IgD-negative memory B cell (primary cell): ENCODE measurements around the gene BMF. TPM values are rescaled to one million over a fixed set of nuclear protein-coding genes. Genes with fewer than 3 reads are reported as not detected.

Experiments used
- H3K27ac Mint-ChIP-seq, 3 donors: one replicate each; pipeline ENCODE4 v1.8.0; 2020 to 2022; ENCODE audit warnings: mild to moderate bottlenecking in 3 of 3, mixed read lengths in 3 of 3, moderate library complexity in 1 of 3
- H3K27me3 Mint-ChIP-seq: one replicate; pipeline ENCODE4 v1.8.0; 2021; ENCODE audit warnings: mixed read lengths
- H3K36me3 Mint-ChIP-seq: one replicate; pipeline ENCODE4 v1.8.0; 2020; ENCODE audit warnings: mild to moderate bottlenecking, mixed read lengths
- H3K4me1 Mint-ChIP-seq, 3 donors: one replicate each; pipeline ENCODE4 v1.8.0; 2020 to 2022; ENCODE audit warnings: mixed read lengths in 3 of 3, mild to moderate bottlenecking in 1 of 3
- H3K4me3 Mint-ChIP-seq, 4 donors: one replicate each; pipeline ENCODE4 v1.8.0; 2020 to 2022; ENCODE audit warnings: mild to moderate bottlenecking in 4 of 4, mixed read lengths in 4 of 4, moderate library complexity in 3 of 4
- H3K9me3 Mint-ChIP-seq, 3 donors: one replicate each; pipeline ENCODE4 v1.8.0; 2020 to 2021; ENCODE audit warnings: mixed read lengths in 3 of 3, mild to moderate bottlenecking in 1 of 3
- polyA plus RNA-seq: library from polyadenylated mRNA; unstranded; fragments of 300-500 nt; fragmentation: Illumina TruSeq; gene quantifications from one replicate; pipeline ENCODE4 v1.2.3, GENCODE V29; 2021

Gene BMF
- polyA plus RNA-seq, 1 donor from 2014 or later, result 5.8 TPM

- Mint-ChIP-seq H3K9me3 (no peaks in the 10 kb centered on the region), H3K4me1 (peaks cover 10 to 19% (median 14%) of the 10 kb centered on the region in 3 donors), H3K27ac (peak overlapping the region in 2 of 3 donors; percentile 35 to 46), H3K27me3 (peaks cover 1% of the 10 kb centered on the region), H3K4me3 (no peak overlapping the region), H3K36me3 (no peaks in the 10 kb centered on the region)
Observed at GRCh38 chr15:40114218-40114617, 5.5 kb upstream of the BMF start.

GRCh38 chr15:40112789-40113188, 4.1 kb upstream of the BMF start:
- Mint-ChIP-seq H3K9me3 (no peaks in the 10 kb centered on the region), H3K4me1 (peaks cover 15 to 19% (median 18%) of the 10 kb centered on the region in 3 donors), H3K4me3 (peak overlapping the region in 1 of 4 donors; percentile 6), H3K27ac (no peak overlapping the region), H3K36me3 (no peaks in the 10 kb centered on the region), H3K27me3 (peaks cover 1% of the 10 kb centered on the region)

GRCh38 chr15:40111888-40112287, 3.2 kb upstream of the BMF start:
- H3K4me1 Mint-ChIP-seq, result peaks cover 17 to 24% (median 24%) of the 10 kb centered on the region in 3 donors
- H3K27me3 Mint-ChIP-seq, result peaks cover 1% of the 10 kb centered on the region
- H3K9me3 Mint-ChIP-seq, result no peaks in the 10 kb centered on the region
- no peaks in the 10 kb centered on the region for H3K36me3 Mint-ChIP-seq
- peak overlapping the region in 1 of 3 donors; percentile 64 for H3K27ac Mint-ChIP-seq
- peak overlapping the region in 1 of 4 donors; percentile 6 for H3K4me3 Mint-ChIP-seq

GRCh38 chr15:40110866-40111550, 2.3 kb upstream of the BMF start:
- Mint-ChIP-seq H3K4me3 (peak overlapping the region in 2 of 4 donors; percentile 63 to 65), H3K36me3 (no peaks in the 10 kb centered on the region), H3K27me3 (peaks cover 1% of the 10 kb centered on the region), H3K4me1 (peaks cover 20 to 28% (median 28%) of the 10 kb centered on the region in 3 donors), H3K27ac (peak overlapping the region in 2 of 3 donors; percentile 7 to 19), H3K9me3 (no peaks in the 10 kb centered on the region)

- Mint-ChIP-seq H3K4me3 (peak overlapping the region; percentile 82 to 98 (median 96)), H3K36me3 (peaks cover 3% of the 10 kb centered on the region), H3K9me3 (no peaks in the 10 kb centered on the region), H3K27me3 (no peaks in the 10 kb centered on the region), H3K4me1 (peaks cover 29 to 42% (median 40%) of the 10 kb centered on the region in 3 donors), H3K27ac (peak overlapping the region; percentile 86 to 99 (median 97))
Observed at GRCh38 chr15:40108061-40108854, 421 bp downstream of the BMF start.

GRCh38 chr15:40106203-40107161, 2.2 kb downstream of the BMF start:
- Mint-ChIP-seq H3K4me3 (peak overlapping the region; percentile 82 to 98 (median 94)), H3K9me3 (no peaks in the 10 kb centered on the region), H3K27me3 (no peaks in the 10 kb centered on the region), H3K36me3 (peaks cover 9% of the 10 kb centered on the region), H3K27ac (peak overlapping the region; percentile 86 to 99 (median 97)), H3K4me1 (peaks cover 32 to 54% (median 51%) of the 10 kb centered on the region in 3 donors)

GRCh38 chr15:40105517-40106202, 3.0 kb downstream of the BMF start:
- peak overlapping the region; percentile 86 to 99 (median 97) for H3K27ac Mint-ChIP-seq

GRCh38 chr15:40104865-40105516, 3.7 kb downstream of the BMF start:
- peak overlapping the region; percentile 86 to 99 (median 97) for H3K27ac Mint-ChIP-seq
- no peaks in the 10 kb centered on the region for H3K27me3 Mint-ChIP-seq
- H3K4me1 Mint-ChIP-seq, result peaks cover 41 to 66% (median 65%) of the 10 kb centered on the region in 3 donors
- peak overlapping the region; percentile 82 to 98 (median 94) for H3K4me3 Mint-ChIP-seq
- H3K9me3 Mint-ChIP-seq, result no peaks in the 10 kb centered on the region
- peaks cover 13% of the 10 kb centered on the region for H3K36me3 Mint-ChIP-seq

More at GRCh38 chr15:40105517-40106202, 3.0 kb downstream of the BMF start:
- peak overlapping the region; percentile 82 to 98 (median 94) for H3K4me3 Mint-ChIP-seq
- no peaks in the 10 kb centered on the region for H3K9me3 Mint-ChIP-seq
- peaks cover 13% of the 10 kb centered on the region for H3K36me3 Mint-ChIP-seq
- H3K4me1 Mint-ChIP-seq, result peaks cover 39 to 60% (median 59%) of the 10 kb centered on the region in 3 donors
- H3K27me3 Mint-ChIP-seq, result no peaks in the 10 kb centered on the region

- Mint-ChIP-seq H3K27ac (peak overlapping the region; percentile 86 to 99 (median 97)), H3K4me3 (peak overlapping the region; percentile 82 to 98 (median 94)), H3K27me3 (no peaks in the 10 kb centered on the region), H3K4me1 (peaks cover 45 to 72% (median 67%) of the 10 kb centered on the region in 3 donors), H3K9me3 (no peaks in the 10 kb centered on the region), H3K36me3 (peaks cover 13% of the 10 kb centered on the region)
Observed at GRCh38 chr15:40104296-40104864, 4.3 kb downstream of the BMF start.

- H3K4me1 Mint-ChIP-seq, result peaks cover 47 to 75% (median 71%) of the 10 kb centered on the region in 3 donors
- H3K36me3 Mint-ChIP-seq, result peaks cover 13% of the 10 kb centered on the region
- no peaks in the 10 kb centered on the region for H3K27me3 Mint-ChIP-seq
- H3K9me3 Mint-ChIP-seq, result no peaks in the 10 kb centered on the region
- no peak overlapping the region for H3K4me3 Mint-ChIP-seq
- no peak overlapping the region for H3K27ac Mint-ChIP-seq
Observed at GRCh38 chr15:40103864-40104271, 4.8 kb downstream of the BMF start.

- H3K27ac Mint-ChIP-seq, result peak overlapping the region in 2 of 3 donors; percentile 14 to 62
- no peaks in the 10 kb centered on the region for H3K27me3 Mint-ChIP-seq
- peaks cover 52 to 79% (median 77%) of the 10 kb centered on the region in 3 donors for H3K4me1 Mint-ChIP-seq
- no peaks in the 10 kb centered on the region for H3K9me3 Mint-ChIP-seq
- peak overlapping the region in 2 of 4 donors; percentile 65 to 76 for H3K4me3 Mint-ChIP-seq
- H3K36me3 Mint-ChIP-seq, result peaks cover 13% of the 10 kb centered on the region
Observed at GRCh38 chr15:40102897-40103858, 5.5 kb downstream of the BMF start.
